Epithelial cell of umbilical artery (primary cell): ENCODE measurements around the gene GOLGA6B. TPM values are rescaled to one million over a fixed set of nuclear protein-coding genes. Genes with fewer than 3 reads are reported as not detected.

Experiments
- total RNA-seq: library from RNA; depleted of rRNA; stranded (reverse); fragments of >200 nt; gene quantifications from 2 replicates; pipeline ENCODE4 v1.2.3, GENCODE V29; 2014

Gene GOLGA6B, protein sequence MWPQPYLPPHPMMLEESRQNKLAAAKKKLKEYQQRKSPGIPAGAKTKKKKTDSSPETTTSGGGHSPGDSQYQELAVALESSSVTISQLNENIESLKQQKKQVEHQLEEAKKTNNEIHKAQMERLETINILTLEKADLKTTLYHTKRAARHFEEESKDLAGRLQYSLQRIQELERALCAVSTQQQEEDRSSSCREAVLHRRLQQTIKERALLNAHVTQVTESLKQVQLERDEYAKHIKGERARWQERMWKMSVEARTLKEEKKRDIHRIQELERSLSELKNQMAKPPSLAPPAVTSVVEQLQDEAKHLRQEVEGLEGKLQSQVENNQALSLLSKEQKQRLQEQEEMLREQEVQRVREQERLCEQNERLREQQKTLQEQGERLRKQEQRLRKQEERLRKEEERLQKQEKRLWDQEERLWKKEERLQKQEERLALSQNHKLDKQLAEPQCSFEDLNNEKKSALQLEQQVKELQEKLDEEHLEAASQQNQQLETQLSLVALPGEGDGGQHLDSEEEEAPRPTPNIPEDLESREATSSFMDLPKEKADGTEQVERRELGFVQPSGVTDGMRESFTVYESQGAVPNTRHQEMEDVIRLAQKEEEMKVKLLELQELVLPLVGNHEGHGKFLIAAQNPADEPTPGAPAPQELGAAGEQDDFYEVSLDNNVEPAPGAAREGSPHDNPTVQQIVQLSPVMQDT
- not detected in 2 replicates for total RNA-seq

DNA sequence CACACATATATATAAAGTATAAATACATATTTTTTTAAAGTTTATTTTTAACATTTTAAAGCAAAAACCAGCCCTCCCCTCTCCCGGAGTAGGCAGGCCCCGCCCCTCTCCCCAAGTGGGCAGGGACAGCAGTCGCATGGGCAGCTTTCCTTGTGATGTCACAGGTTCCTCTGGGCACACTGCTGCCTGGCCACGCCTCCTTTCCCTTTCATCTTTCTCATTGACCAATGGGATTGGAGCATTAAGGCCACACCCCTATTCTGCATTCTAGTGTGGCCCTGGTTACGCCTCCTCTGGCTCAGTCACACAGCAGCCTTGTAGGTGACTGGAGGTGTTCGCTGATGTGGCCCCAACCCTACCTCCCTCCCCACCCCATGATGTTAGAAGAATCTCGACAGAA is at the start of gene GOLGA6B:
Gene GOLGA6B (plus strand): TSS at position 301 of the 400 bp plus-strand sequence. CDS start 41 bp downstream, at position 342.

DNA sequence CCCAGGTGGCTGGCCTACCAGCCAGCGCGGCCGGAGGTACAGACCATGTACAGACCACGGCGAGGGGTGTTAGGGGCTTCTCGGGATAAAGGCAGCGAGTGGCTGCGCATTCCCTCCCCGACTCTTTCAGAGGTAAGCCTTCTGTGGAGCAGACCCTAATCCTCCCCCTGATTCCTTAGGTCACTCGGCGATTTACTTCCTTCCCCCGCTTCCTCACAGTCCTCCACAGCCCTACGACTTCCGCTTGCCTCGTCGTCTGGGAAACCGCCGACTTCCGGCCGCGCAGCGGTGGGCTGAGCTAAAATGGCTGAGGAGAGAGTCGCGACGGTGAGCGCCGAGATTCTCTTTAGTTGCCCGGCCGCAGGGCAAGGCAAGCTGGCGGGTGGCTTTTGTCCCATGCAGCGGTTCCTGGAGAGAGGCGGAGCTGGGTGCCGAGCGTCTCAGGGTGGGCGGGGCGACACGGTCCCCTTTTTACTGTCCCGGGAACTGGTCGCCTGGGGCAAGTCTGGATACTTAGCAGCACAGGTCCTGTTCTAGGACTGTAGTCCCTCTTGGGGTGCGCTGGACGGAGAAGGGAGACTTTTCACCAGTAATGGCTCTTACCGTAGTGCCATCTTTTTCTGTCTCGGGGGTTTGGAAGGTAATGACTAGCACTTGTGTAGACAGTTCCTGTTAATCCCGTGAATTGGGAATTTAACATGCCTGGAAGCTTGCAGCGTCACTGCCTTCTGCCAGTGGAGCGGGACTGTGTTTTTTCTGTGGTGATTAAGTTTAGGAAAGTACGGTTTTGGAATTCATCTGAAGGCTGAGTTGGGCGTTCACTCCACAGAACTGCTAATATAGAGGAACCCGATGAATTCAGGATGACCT is 31.7 kb downstream of the GOLGA6B start, which contains the start of the genes BBS4 and HIGD2B:
Gene BBS4 (plus strand): TSS at position 283 of the 870 bp plus-strand sequence. CDS start 21 bp downstream, at position 304.
Gene HIGD2B (minus strand): TSS at position 258 of the 870 bp plus-strand sequence. CDS start 9,808 bp downstream, outside the sequence.

Other genes with a start within 250 kb of the GOLGA6B start
- gene ARIH1, start 180.4 kb upstream of the GOLGA6B start, total RNA-seq: 26.4 and 27.0 TPM in 2 replicates
- gene HIGD2B, start 31.5 kb downstream of the GOLGA6B start, total RNA-seq: not detected in 2 replicates
- 6.2 and 11.6 TPM in 2 replicates for gene BBS4, start 31.5 kb downstream of the GOLGA6B start, total RNA-seq
- 47.6 and 48.7 TPM in 2 replicates for gene ADPGK, start 129.1 kb downstream of the GOLGA6B start, total RNA-seq